ENCODE measurements around the gene SCAI.

GRCh38 chr9:124947727-124948391, 195.5 kb downstream of the SCAI start:
- TF ChIP-seq POLR2A (IDR thresholded peaks at IDR 0.05) (no peak), CTCF (IDR thresholded peaks at IDR 0.05) (no peak)
